ENCODE results near the gene SLC38A3. TPM values are rescaled to one million over a fixed set of nuclear protein-coding genes. Genes with fewer than 3 reads are reported as not detected.
A peak's percentile ranks its signal among the peaks of the same experiment; 100 is the strongest.

The SLC38A3 gene
- total and polyA plus RNA-seq, 9 of the 15 experiments (the other 6 are each of a cell fraction or from before 2014, with no cell fraction given) = 0.09 to 0.38 (median 0.16) TPM; not detected in 6

GRCh38 chr3:50170689-50171088 lies 34.4 kb upstream of the SLC38A3 start (continued):
- TF ChIP-seq CBX5 (IDR thresholded peaks at IDR 0.05; ENCODE audit: borderline replicate concordance, low read depth) (no peak), KDM4B (IDR thresholded peaks at IDR 0.05; ENCODE audit: borderline replicate concordance in 2 of 2, low read depth in 1 of 2) (no peak), SRSF9 (IDR thresholded peaks at IDR 0.05; ENCODE audit: borderline replicate concordance, low read depth, low read length) (no peak), TFAM (CRISPR knock-in tag; conservative IDR thresholded peaks at IDR 0.05) (no peak), CREM (IDR thresholded peaks at IDR 0.05; ENCODE audit: low read depth) (peak; percentile 85), BHLHE40 (IDR thresholded peaks at IDR 0.05; ENCODE audit: low read length) (no peak), ARID1B (IDR thresholded peaks at IDR 0.05) (no peak), ZNF23 (CRISPR knock-in tag; IDR thresholded peaks at IDR 0.05) (no peak), NCOA2 (IDR thresholded peaks at IDR 0.05; ENCODE audit: partially characterized antibody in 2 of 2) (no peak), CEBPB (tag; IDR thresholded peaks at IDR 0.05) (no peak), ZNF561 (CRISPR knock-in tag; conservative IDR thresholded peaks at IDR 0.05) (no peak), GTF2B (IDR thresholded peaks at IDR 0.05; ENCODE audit: extremely low read depth, insufficient read length) (no peak), PRMT5 (CRISPR knock-in tag; IDR thresholded peaks at IDR 0.05) (no peak), ZNF584 (CRISPR knock-in tag; IDR thresholded peaks at IDR 0.05; ENCODE audit: low read depth) (peak; percentile 52; the same call in 1 of the 2 replicates), POLR3A (IDR thresholded peaks at IDR 0.05; ENCODE audit: borderline replicate concordance, extremely low read depth, insufficient read depth, insufficient read length) (no peak), TOE1 (IDR thresholded peaks at IDR 0.05; ENCODE audit: borderline replicate concordance) (peak; percentile 40; the same call in 1 of the 2 replicates), TOE1 (CRISPR knock-in tag; IDR thresholded peaks at IDR 0.05; ENCODE audit: borderline replicate concordance, low read depth) (no peak), PCBP1 (IDR thresholded peaks at IDR 0.05; ENCODE audit: low read depth, low read length, poor library complexity, severe bottlenecking) (no peak), ZNF778 (CRISPR knock-in tag; IDR thresholded peaks at IDR 0.05) (no peak), GATAD2A (IDR thresholded peaks at IDR 0.05) (no peak), ZNF24 (IDR thresholded peaks at IDR 0.05) (no peak), NCOR1 (IDR thresholded peaks at IDR 0.05) (no peak), KLF10 (CRISPR knock-in tag; IDR thresholded peaks at IDR 0.05) (no peak), MCM5 (IDR thresholded peaks at IDR 0.05; ENCODE audit: low read depth) (no peak), KAT8 (IDR thresholded peaks at IDR 0.05; ENCODE audit: low read depth) (no peak), NFIX (CRISPR knock-in tag; IDR thresholded peaks at IDR 0.05; ENCODE audit: low read depth) (no peak), SP1 (CRISPR knock-in tag; IDR thresholded peaks at IDR 0.05) (no peak), SMAD1 (IDR thresholded peaks at IDR 0.05; ENCODE audit: low read depth, low read length, partially characterized antibody) (no peak), ZKSCAN8 (CRISPR knock-in tag; IDR thresholded peaks at IDR 0.05) (no peak)
- TF ChIP-seq, protein P1, sequence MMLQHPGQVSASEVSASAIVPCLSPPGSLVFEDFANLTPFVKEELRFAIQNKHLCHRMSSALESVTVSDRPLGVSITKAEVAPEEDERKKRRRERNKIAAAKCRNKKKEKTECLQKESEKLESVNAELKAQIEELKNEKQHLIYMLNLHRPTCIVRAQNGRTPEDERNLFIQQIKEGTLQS (IDR thresholded peaks at IDR 0.05) = peak; percentile 47
- TF ChIP-seq, protein P1 (CRISPR knock-in tag; conservative IDR thresholded peaks at IDR 0.05) = no peak
- TF ChIP-seq, protein P2, sequence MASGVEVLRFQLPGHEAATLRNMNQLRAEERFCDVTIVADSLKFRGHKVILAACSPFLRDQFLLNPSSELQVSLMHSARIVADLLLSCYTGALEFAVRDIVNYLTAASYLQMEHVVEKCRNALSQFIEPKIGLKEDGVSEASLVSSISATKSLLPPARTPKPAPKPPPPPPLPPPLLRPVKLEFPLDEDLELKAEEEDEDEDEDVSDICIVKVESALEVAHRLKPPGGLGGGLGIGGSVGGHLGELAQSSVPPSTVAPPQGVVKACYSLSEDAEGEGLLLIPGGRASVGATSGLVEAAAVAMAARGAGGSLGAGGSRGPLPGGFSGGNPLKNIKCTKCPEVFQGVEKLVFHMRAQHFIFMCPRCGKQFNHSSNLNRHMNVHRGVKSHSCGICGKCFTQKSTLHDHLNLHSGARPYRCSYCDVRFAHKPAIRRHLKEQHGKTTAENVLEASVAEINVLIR (CRISPR knock-in tag; IDR thresholded peaks at IDR 0.05) = peak; percentile 22; the same call in 1 of the 2 replicates

Data from K562 (cell line).